H1 (cell line): ENCODE data around the gene CTCF. TPM values are rescaled to one million over a fixed set of nuclear protein-coding genes. Genes with fewer than 3 reads are reported as not detected.

Experiments used
- CTCF ChIA-PET: fragments of 300-600 bp; sonication (Branson Sonifier 250); formaldehyde crosslinking; loops from one replicate; lab custom pipeline; 2021; ENCODE audit not compliant: partially characterized antibody; lab: Charles Lee
- POLR2A ChIA-PET: fragments of 300-600 bp; sonication (Branson Sonifier 250); formaldehyde crosslinking; loops from one replicate; lab custom pipeline; 2021; ENCODE audit warnings: inconsistent platforms; ENCODE audit not compliant: partially characterized antibody; lab: Charles Lee
- DNase-seq, 2 experiments: peaks; one replicate each; pipeline versions ENCODE4 v3.0.0 to v3.0.0-alpha.2; 2010 to 2022; ENCODE audit warnings: low spot score in 2 of 2, low read depth in 1 of 2, mixed read lengths in 1 of 2
- FAIRE-seq: peaks from 2 replicates; lab custom pipeline; 2011; peaks lifted over from hg19 to GRCh38; lab: Jason Lieb, UNC
- H2AFZ ChIP-seq: 2 replicates; pipeline ENCODE4 v1.8.1; 2012; ENCODE audit warnings: low read length, inconsistent platforms
- H2AK5ac ChIP-seq: 2 replicates; pipeline ENCODE4 v1.6.1; 2013; ENCODE audit warnings: low read depth, low read length
- H2BK120ac ChIP-seq: replicated peaks from 2 replicates; pipeline ENCODE3; 2013; ENCODE audit warnings: low read depth, low read length, inconsistent platforms
- H2BK12ac ChIP-seq: 2 replicates; pipeline ENCODE4 v1.6.1; 2013; ENCODE audit warnings: low read depth, low read length
- H2BK15ac ChIP-seq: 2 replicates; pipeline ENCODE4 v1.6.1; 2013; ENCODE audit warnings: low read length
- H2BK20ac ChIP-seq: 2 replicates; pipeline ENCODE4 v1.6.1; 2013; ENCODE audit warnings: low read length
- H2BK5ac ChIP-seq: 2 replicates; pipeline ENCODE4 v1.6.1; 2013; ENCODE audit warnings: low read depth, low read length
- H3K14ac ChIP-seq: 2 replicates; pipeline ENCODE4 v1.6.1; 2013; ENCODE audit warnings: inconsistent platforms; ENCODE audit not compliant: insufficient read length
- H3K18ac ChIP-seq: 2 replicates; pipeline ENCODE4 v1.6.1; 2013; ENCODE audit warnings: low read length; ENCODE audit errors: extremely low read depth
- H3K23ac ChIP-seq: 2 replicates; pipeline ENCODE4 v1.6.1; 2013; ENCODE audit warnings: inconsistent platforms; ENCODE audit not compliant: insufficient read length
- H3K23me2 ChIP-seq: 2 replicates; pipeline ENCODE4 v1.6.1; 2013; ENCODE audit warnings: low read depth, low read length
- H3K27ac ChIP-seq: 2 replicates; pipeline ENCODE4 v1.6.1; 2011; ENCODE audit warnings: low read depth, low read length, inconsistent platforms
- H3K27me3 ChIP-seq, 4 experiments: replicated peaks in 1 of 4; 1 replicate in 1 of 4; 2 replicates in 3 of 4; pipeline versions ENCODE4 v1.6.1 to v1.8.1; 2011 to 2013; ENCODE audit warnings: low read length in 3 of 4, mild to moderate bottlenecking in 3 of 4, inconsistent platforms in 2 of 4, mixed read lengths in 2 of 4, moderate library complexity in 1 of 4; ENCODE audit not compliant: control insufficient read depth in 3 of 4, insufficient read depth in 3 of 4; ENCODE audit errors: extremely low read depth in 1 of 4
- H3K36me3 ChIP-seq, 4 experiments: 2 replicates each; pipeline versions ENCODE4 v1.6.1 to v1.8.1; 2011 to 2013; ENCODE audit warnings: mild to moderate bottlenecking in 4 of 4, low read length in 3 of 4, moderate library complexity in 2 of 4, control low read depth in 1 of 4, inconsistent platforms in 1 of 4; ENCODE audit not compliant: insufficient read depth in 4 of 4, control insufficient read depth in 2 of 4
- H3K4ac ChIP-seq: replicated peaks from 2 replicates; pipeline ENCODE3; 2013; ENCODE audit warnings: low read length, low read depth, mixed read lengths, inconsistent platforms; ENCODE audit not compliant: insufficient read length
- H3K4me1 ChIP-seq, 4 experiments: replicated peaks in 1 of 4; 1 replicate in 1 of 4; 2 replicates in 3 of 4; pipeline versions ENCODE4 v1.6.1 to v1.8.1; 2011 to 2013; ENCODE audit warnings: low read length in 3 of 4, inconsistent platforms in 2 of 4, mixed read lengths in 1 of 4; ENCODE audit not compliant: insufficient read depth in 4 of 4, control insufficient read depth in 3 of 4
- H3K4me2 ChIP-seq, 2 experiments: 2 replicates each; pipeline versions ENCODE4 v1.6.1 to v1.8.1; 2011 to 2013; ENCODE audit warnings: low read depth in 2 of 2, low read length in 2 of 2, control low read depth in 1 of 2, inconsistent platforms in 1 of 2, mild to moderate bottlenecking in 1 of 2; ENCODE audit not compliant: insufficient read depth in 1 of 2
- H3K4me3 ChIP-seq, 4 experiments: fragments of 200-600, 300-600 bp in 1 of 4; sonication (generic), shearing (Covaris generic), sonication (Bioruptor Twin) in 1 of 4; 2 replicates each; pipeline versions ENCODE4 v1.5.1 to v1.8.1; 2011 to 2016; ENCODE audit warnings: low read length in 4 of 4, low read depth in 3 of 4, control low read depth in 2 of 4, inconsistent platforms in 2 of 4, mild to moderate bottlenecking in 2 of 4, mixed read lengths in 1 of 4, moderate library complexity in 1 of 4; ENCODE audit not compliant: insufficient read depth in 2 of 4; ENCODE audit errors: extremely low read depth in 1 of 4
- H3K56ac ChIP-seq: replicated peaks from 2 replicates; pipeline ENCODE3; 2013; ENCODE audit warnings: low read depth, mild to moderate bottlenecking, mixed read lengths, low read length, inconsistent platforms; ENCODE audit not compliant: insufficient read length
- H3K79me1 ChIP-seq: 2 replicates; pipeline ENCODE4 v1.6.1; 2013; ENCODE audit warnings: low read depth, low read length, control low read depth
- H3K79me2 ChIP-seq, 2 experiments: 2 replicates each; pipeline versions ENCODE4 v1.6.1 to v1.8.1; 2012 to 2013; ENCODE audit warnings: low read length in 2 of 2, mild to moderate bottlenecking in 2 of 2, inconsistent platforms in 1 of 2; ENCODE audit not compliant: insufficient read depth in 2 of 2, control insufficient read depth in 1 of 2
- H3K9ac ChIP-seq, 4 experiments: replicated peaks in 1 of 4; 1 replicate in 1 of 4; 2 replicates in 3 of 4; pipeline versions ENCODE4 v1.6.1 to v1.8.1; 2011 to 2013; ENCODE audit warnings: low read depth in 3 of 4, low read length in 3 of 4, control low read depth in 2 of 4, mild to moderate bottlenecking in 2 of 4, moderate library complexity in 2 of 4, inconsistent platforms in 1 of 4; ENCODE audit errors: extremely low read depth in 1 of 4
- H3K9me3 ChIP-seq, 2 experiments: 2 replicates each; pipeline versions ENCODE4 v1.6.1 to v1.8.1; 2012 to 2013; ENCODE audit warnings: mild to moderate bottlenecking in 2 of 2, moderate library complexity in 2 of 2, control low read depth in 1 of 2, inconsistent platforms in 1 of 2, low read depth in 1 of 2, low read length in 1 of 2, mixed read lengths in 1 of 2; ENCODE audit not compliant: insufficient read depth in 2 of 2
- H4K20me1 ChIP-seq, 2 experiments: replicated peaks in 1 of 2; 2 replicates each; pipeline versions ENCODE3 to v1.8.1; 2011 to 2013; ENCODE audit warnings: inconsistent platforms in 2 of 2, low read length in 2 of 2, mild to moderate bottlenecking in 1 of 2; ENCODE audit not compliant: insufficient read depth in 2 of 2, control insufficient read depth in 1 of 2
- H4K5ac ChIP-seq: 2 replicates; pipeline ENCODE4 v1.6.1; 2013; ENCODE audit warnings: low read length, low read depth, mixed read lengths, inconsistent platforms; ENCODE audit not compliant: insufficient read length
- H4K8ac ChIP-seq: 2 replicates; pipeline ENCODE4 v1.8.0; 2013; ENCODE audit warnings: mild to moderate bottlenecking, moderate library complexity, low read length, inconsistent platforms; ENCODE audit not compliant: insufficient read depth; ENCODE audit errors: extremely low read depth
- H4K91ac ChIP-seq: replicated peaks from 2 replicates; pipeline ENCODE3; 2013; ENCODE audit warnings: low read length, mixed read lengths, inconsistent platforms; ENCODE audit not compliant: insufficient read length
- CREB1 ChIP-seq: IDR thresholded peaks from 2 replicates; pipeline ENCODE4 v1.6.1; 2012; ENCODE audit warnings: inconsistent platforms
- CTBP2 ChIP-seq: IDR thresholded peaks from 2 replicates; pipeline ENCODE4 v1.7.0; 2011; ENCODE audit warnings: borderline replicate concordance, mild to moderate bottlenecking, moderate library complexity, mixed read lengths, low read length; ENCODE audit not compliant: insufficient read depth, insufficient read length
- FOSL1 ChIP-seq: IDR thresholded peaks from 2 replicates; pipeline ENCODE4 v1.6.1; 2011; ENCODE audit warnings: mild to moderate bottlenecking, low read depth, low read length, moderate library complexity; ENCODE audit not compliant: insufficient read depth
- KDM1A ChIP-seq: fragments of 200-600, 300-600 bp; sonication (generic); IDR thresholded peaks from 2 replicates; pipeline ENCODE4 v1.7.1; 2016; ENCODE audit warnings: mild to moderate bottlenecking, low read length, borderline replicate concordance
- NRF1 ChIP-seq: IDR thresholded peaks from 2 replicates; pipeline ENCODE4 v1.6.1; 2011; ENCODE audit warnings: mild to moderate bottlenecking, low read depth, low read length, improper control_type of control experiment
- POLR2AphosphoS5 ChIP-seq: IDR thresholded peaks from 2 replicates; pipeline ENCODE4 v1.6.1; 2011; ENCODE audit warnings: low read depth, low read length
- TEAD4 ChIP-seq: IDR thresholded peaks from 2 replicates; pipeline ENCODE4 v1.6.1; 2012; ENCODE audit warnings: low read depth, low read length, inconsistent platforms, mixed read lengths
- WGBS, 2 experiments: shearing (Covaris generic) in 1 of 2; methylation state at CpG; one replicate each; pipeline versions ENCODE4 v1.1.6 to v1.1.7; 2013 to 2015; ENCODE audit warnings: low lambda C conversion rate in 2 of 2, mixed read lengths in 2 of 2, inconsistent platforms in 1 of 2, low coverage in 1 of 2, missing lambda C conversion rate in 1 of 2; ENCODE audit not compliant: insufficient replicate concordance in 2 of 2, insufficient coverage in 1 of 2, insufficient read length in 1 of 2; ENCODE audit errors: extremely low coverage in 1 of 2, missing lambda C conversion rate in 1 of 2; 5-methylcytosine and 5-hydroxymethylcytosine counted together
- polyA plus RNA-seq, 7 experiments: library from polyadenylated mRNA; depleted of rRNA in 3 of 7; stranded (reverse) in 5 of 7; unstranded in 2 of 7; fragments of >200 nt in 5 of 7; fragments of 200-250 nt in 2 of 7; gene quantifications; 1 replicate in 5 of 7; 2 replicates in 1 of 7; 4 replicates in 1 of 7; pipeline versions ENCODE4 v1.2.1 to v1.2.3, GENCODE V29; 2011 to 2013; ENCODE audit warnings: missing spikeins in 2 of 7, mixed read lengths in 2 of 7
- total RNA-seq: library from RNA; stranded (reverse); fragmentation: NEBNext Ultra II Directional; extraction: Animal tissue kit (Norgen Biotek cat#: 25700); gene quantifications from 2 replicates; pipeline ENCODE4 v1.2.1, GENCODE V29; 2021
- TF ChIP-seq, protein P1 (sequence below), 3 experiments: IDR thresholded peaks; 1 replicate in 2 of 3; 2 replicates in 1 of 3; pipeline versions ENCODE4 v1.5.1 to v1.6.1; 2011; ENCODE audit warnings: low read length in 3 of 3, mild to moderate bottlenecking in 3 of 3, inconsistent platforms in 2 of 3, low read depth in 1 of 3, moderate library complexity in 1 of 3; ENCODE audit not compliant: insufficient read depth in 1 of 3; ENCODE audit errors: control extremely low read depth in 1 of 3
- TF ChIP-seq, protein P2 (sequence below): IDR thresholded peaks from 2 replicates; pipeline ENCODE4 v1.6.1; 2011; ENCODE audit warnings: low read length, improper control_type of control experiment

Gene CTCF
- total and polyA plus RNA-seq, 2 of the 8 experiments (the other 6 are each of a cell fraction or from before 2014, with no cell fraction given), result 32.4 to 66.0 TPM

DNA sequence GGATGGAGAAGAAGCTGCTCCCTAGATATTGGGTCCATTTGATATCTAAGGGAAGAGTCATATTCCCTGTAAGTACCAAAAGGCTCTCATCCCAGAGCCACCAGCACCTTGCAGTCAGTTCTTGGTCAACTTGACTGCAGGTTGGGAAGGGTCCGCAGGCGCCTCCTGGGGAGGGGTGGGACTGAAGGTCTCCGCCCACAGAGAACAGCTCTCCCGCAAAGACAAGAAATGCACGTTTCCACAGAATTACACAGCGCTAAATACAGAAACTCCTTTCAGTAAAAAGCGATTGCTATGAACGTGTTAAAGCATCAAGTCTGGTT lies 864 bp upstream of the CTCF start:
- Histone ChIP-seq H3K9me3 (no peaks in the 10 kb centered on the region), H4K5ac (peak overlapping the region; percentile 65), H3K36me3 (no peaks in the 10 kb centered on the region), H3K56ac (peak overlapping the region; percentile 27), H3K79me2 (peaks cover 12 to 51% of the 10 kb centered on the region in 2 experiments), H4K91ac (peak overlapping the region; percentile 2), H3K4ac (no peak overlapping the region), H3K23ac (no peak overlapping the region), H3K4me2 (peak overlapping the region; percentile 81 to 92), H2BK20ac (no peak overlapping the region), H2AK5ac (no peak overlapping the region), H3K27ac (peak overlapping the region; percentile 75; the same call in 1 of the 2 replicates), H3K14ac (no peak overlapping the region), H3K9ac (peak overlapping the region in 3 of 4 experiments; percentile 72 to 77 (median 76); a peak in 6 of 7 replicates), H3K18ac (peak overlapping the region; percentile 56), H2BK5ac (peak overlapping the region; percentile 9; the same call in 1 of the 2 replicates), H3K79me1 (peaks cover 10% of the 10 kb centered on the region), H2BK15ac (no peak overlapping the region), H2AFZ (no peak overlapping the region), H3K4me3 (peak overlapping the region; percentile 76 to 88 (median 82)), H4K20me1 (peaks cover 0 to 2% of the 10 kb centered on the region in 2 experiments), H4K8ac (peak overlapping the region; percentile 38; the same call in 1 of the 2 replicates), H3K23me2 (peaks cover 3% of the 10 kb centered on the region), H3K4me1 (peaks cover 0 to 7% (median 1%) of the 10 kb centered on the region in 4 experiments; a peak in 4 of 7 replicates), H2BK12ac (no peak overlapping the region), H2BK120ac (no peak overlapping the region), H3K27me3 (no peaks in the 10 kb centered on the region)
- ChIA-PET CTCF (interaction anchor here (1.0 to 10.4 kb wide), 12 partner anchors 14 to 102 kb away, joined by 3 to 108 read pairs (median 4); no protein-coding TSS in a partner anchor), POLR2A (interaction anchor here (0.8 to 8.4 kb wide), 19 partner anchors 9 to 340 kb away, joined by 3 to 105 read pairs (median 5); partner anchors contain the start of genes ACD, C16orf86, CARMIL2 and ENKD1)
- WGBS, 2 experiments, result 4% methylated on average over 8 of the region's 8 CpGs; no CpG with 5 or more reads in 1 of the 2 experiments
- DNase-seq, result no peak
- no peak for FAIRE-seq
- TF ChIP-seq, protein P1, sequence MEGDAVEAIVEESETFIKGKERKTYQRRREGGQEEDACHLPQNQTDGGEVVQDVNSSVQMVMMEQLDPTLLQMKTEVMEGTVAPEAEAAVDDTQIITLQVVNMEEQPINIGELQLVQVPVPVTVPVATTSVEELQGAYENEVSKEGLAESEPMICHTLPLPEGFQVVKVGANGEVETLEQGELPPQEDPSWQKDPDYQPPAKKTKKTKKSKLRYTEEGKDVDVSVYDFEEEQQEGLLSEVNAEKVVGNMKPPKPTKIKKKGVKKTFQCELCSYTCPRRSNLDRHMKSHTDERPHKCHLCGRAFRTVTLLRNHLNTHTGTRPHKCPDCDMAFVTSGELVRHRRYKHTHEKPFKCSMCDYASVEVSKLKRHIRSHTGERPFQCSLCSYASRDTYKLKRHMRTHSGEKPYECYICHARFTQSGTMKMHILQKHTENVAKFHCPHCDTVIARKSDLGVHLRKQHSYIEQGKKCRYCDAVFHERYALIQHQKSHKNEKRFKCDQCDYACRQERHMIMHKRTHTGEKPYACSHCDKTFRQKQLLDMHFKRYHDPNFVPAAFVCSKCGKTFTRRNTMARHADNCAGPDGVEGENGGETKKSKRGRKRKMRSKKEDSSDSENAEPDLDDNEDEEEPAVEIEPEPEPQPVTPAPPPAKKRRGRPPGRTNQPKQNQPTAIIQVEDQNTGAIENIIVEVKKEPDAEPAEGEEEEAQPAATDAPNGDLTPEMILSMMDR (IDR thresholded peaks at IDR 0.05; ENCODE audit: control extremely low read depth in 1 of 3, insufficient read depth in 1 of 3, low read depth in 1 of 3, low read length in 3 of 3), result no peak
- TF ChIP-seq FOSL1 (no peak), TEAD4 (no peak), CREB1 (no peak), CTBP2 (no peak), NRF1 (no peak), KDM1A (no peak), POLR2AphosphoS5 (no peak)
- TF ChIP-seq, protein P2, sequence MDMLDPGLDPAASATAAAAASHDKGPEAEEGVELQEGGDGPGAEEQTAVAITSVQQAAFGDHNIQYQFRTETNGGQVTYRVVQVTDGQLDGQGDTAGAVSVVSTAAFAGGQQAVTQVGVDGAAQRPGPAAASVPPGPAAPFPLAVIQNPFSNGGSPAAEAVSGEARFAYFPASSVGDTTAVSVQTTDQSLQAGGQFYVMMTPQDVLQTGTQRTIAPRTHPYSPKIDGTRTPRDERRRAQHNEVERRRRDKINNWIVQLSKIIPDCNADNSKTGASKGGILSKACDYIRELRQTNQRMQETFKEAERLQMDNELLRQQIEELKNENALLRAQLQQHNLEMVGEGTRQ, result no peak
